HG02763 (cell line): ENCODE data around the gene CTR9.

Experiments
- ATAC-seq: cut with Tn5 transposase; IDR thresholded peaks from one replicate; pipeline ENCODE4 v1.9.1; 2021; ENCODE audit warnings: mild to moderate bottlenecking, moderate library complexity; ENCODE audit not compliant: unreplicated experiment

CTR9 gene

GRCh38 chr11:10779086-10779485 is 28.0 kb downstream of the CTR9 start:
- ATAC-seq = no peak

DNA sequence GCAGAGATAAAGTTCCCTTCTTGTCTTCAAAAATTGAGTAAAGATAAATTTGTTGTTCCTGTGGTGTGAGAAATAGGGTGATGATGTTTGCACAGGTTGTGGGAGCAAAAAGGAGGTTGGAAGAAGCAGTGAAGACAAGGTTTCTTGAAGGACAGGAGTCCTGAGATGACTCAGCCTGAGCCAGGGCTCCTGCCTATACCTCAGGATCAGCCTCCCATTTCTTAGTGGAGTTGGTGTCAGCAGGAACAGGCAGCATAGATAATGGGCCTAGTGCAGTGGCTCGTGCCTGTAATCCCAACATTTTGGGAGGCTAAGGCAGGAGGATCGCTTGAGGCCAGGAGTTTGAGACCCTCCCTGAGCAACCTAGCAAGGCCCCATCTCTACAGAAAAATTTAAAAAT is 29.0 kb downstream of the CTR9 start:
- ATAC-seq = no peak

- no peak for ATAC-seq
Measured at GRCh38 chr11:10784232-10785145, 33.4 kb downstream of the CTR9 start.

GRCh38 chr11:10785146-10785474 is 34.1 kb downstream of the CTR9 start:
- no peak for ATAC-seq

GRCh38 chr11:10786451-10786850 is 35.4 kb downstream of the CTR9 start:
- ATAC-seq = no peak

DNA sequence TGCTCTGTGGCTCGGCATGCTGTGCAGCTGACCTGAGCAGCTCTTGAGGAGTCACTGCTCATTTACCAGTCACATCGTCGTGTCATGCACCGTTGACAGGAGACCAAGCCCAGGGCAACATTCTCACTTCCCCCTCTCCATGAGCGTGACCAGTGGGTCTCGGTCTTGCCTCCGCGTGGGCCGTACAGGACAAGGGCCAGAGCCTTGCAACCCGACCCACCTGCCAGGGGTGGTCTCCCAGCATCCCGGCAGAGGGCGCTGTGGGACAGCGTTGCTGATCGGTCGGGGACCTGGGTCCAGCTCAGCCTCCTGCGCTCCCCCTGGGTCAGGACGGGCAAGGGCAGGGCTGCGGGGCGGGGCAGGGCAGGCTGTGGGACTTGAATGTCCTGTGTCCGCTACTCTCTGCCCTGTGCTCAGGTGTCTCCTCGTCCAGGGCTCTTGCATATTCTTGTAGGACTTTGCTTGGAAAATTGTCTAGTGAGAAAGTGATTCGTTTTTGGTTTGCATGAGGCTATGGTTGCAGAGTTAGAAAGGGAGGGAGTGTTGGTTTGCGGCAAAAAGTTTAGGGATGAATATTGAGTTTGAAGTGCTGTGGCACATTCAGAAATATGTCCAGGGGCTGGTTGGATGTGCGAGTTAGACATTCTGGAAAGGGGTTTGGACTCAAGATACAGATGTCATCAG is 41.5 kb downstream of the CTR9 start:
- peak; percentile 88 for ATAC-seq

GRCh38 chr11:10793470-10794255 is 42.6 kb downstream of the CTR9 start:
- no peak for ATAC-seq

DNA sequence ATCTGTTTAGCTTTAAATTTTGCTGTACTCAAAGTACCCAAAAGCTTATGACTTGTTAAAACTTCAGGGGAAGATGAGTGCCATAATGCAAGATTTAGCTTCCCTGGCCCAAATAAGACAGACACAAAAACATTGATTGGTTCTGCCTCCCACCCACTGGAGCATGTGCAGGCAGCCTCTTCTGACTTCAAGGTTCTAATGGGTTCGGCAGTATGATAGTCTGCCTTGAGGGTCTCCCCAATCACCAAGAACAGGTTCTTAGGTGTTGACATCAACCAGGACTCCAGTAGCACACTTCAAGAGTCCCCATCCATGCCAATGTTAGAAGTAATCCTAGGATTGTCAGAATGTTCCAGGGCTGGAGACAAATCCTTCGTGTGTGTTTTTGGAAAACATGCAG is 45.1 kb downstream of the CTR9 start:
- no peak for ATAC-seq

- no peak for ATAC-seq
Measured at GRCh38 chr11:10797001-10797400, 46.0 kb downstream of the CTR9 start.

GRCh38 chr11:10797531-10797930 is 46.5 kb downstream of the CTR9 start:
- ATAC-seq = no peak

- ATAC-seq = no peak
Measured at GRCh38 chr11:10798330-10798928, 47.4 kb downstream of the CTR9 start.

- ATAC-seq = no peak
Measured at GRCh38 chr11:10800292-10800691, 49.2 kb downstream of the CTR9 start.

GRCh38 chr11:10803676-10804075 is 52.6 kb downstream of the CTR9 start:
- ATAC-seq = no peak

- ATAC-seq = no peak
Measured at GRCh38 chr11:10805741-10806140, 54.7 kb downstream of the CTR9 start.

GRCh38 chr11:10806206-10806605 is 55.2 kb downstream of the CTR9 start:
- no peak for ATAC-seq

DNA sequence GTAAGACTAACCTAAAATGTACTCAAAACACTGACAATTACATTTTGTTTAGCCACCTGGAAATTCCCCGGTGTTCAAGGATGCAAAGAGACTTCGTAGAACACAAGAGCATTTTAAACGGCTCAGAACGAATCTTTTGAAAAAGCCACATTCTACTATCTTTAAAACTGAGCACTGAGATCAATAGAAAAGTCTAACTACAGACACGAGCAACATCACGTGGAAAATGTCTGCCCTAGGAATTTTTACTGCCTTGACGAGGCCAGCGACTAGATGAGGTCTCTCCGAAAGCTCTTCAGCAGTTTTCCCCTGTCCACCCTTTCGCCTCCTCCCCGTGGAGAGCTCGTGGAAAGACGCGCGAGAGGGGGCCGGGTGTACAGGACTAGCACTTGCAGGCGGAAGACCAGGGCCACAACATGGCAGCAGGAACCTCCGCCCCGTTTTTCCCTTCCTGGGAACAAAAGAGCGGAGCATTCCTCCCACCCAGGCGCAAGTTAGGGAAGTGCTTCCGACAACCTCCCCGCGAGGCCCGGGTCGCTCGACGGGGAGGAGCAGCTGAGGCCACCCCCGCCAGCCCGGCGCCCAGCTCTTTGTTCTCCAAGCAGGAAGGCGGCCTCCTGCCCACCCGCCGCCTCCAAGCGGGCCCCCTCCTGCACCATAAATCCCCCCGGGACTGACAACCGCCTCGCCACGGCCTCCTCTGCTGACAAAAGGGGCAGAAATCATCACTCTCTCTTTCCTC is 56.6 kb downstream of the CTR9 start:
- peak; percentile 4 for ATAC-seq

DNA sequence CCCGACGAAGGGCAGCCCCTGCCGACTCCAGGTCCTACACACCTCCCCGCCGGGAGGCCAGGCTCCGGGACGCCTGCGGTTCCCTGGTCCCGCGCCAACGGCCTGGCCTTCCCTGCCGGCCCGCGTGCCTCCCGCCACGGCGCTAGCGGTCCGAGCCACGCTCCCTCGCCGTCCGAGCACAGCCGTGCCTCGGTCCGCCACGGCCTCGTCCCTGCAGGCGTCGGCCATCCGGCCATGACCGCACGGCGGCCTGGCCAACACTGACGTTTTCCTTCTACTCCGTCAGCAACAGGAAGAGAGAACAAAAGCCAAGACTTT is 57.1 kb downstream of the CTR9 start:
- peak; percentile 11 for ATAC-seq

DNA sequence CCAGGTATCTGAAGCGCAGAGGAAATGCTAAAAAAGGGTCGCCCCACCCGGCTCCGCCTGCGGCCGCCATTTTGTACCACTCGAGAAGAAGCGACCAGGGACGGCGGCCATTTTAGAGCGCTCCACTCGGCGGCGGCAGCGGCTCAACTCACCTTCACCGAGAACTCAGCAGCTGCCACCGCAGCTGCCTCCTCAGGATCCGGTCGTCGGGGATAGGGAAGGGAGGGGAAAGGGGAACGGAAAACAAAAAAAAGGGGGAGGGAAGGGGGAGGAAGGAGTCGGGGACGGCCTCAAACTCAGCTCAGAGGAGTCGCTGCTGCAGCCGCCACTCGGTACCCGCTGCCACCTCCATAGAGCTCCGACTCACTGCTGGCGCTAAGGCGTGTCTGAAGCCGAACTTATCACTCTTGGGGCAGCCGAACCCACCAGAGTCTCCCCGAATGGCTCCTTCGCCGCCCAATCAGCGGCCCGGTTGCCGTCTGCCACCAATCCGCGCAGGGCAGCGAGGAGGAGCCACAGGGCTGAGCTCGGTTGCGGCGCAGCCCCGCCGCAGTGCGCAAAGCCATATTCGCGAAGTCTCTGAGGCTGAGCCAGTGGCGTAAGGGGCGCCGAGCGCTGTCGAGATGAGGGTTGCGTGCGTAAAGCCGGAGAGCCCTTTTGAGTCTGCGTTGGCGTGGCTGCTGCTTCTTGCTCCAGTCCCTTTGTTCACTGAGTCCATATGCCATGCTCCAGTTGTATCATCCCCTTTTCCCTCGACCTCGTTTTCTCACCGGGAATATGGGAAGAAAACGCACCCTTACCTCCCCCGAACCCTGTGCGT is 57.7 kb downstream of the CTR9 start, which contains the start of gene EIF4G2:
TSS of gene EIF4G2 (minus strand) at position 374 of the 820 bp plus-strand sequence.
- ATAC-seq = peak; percentile 91

DNA sequence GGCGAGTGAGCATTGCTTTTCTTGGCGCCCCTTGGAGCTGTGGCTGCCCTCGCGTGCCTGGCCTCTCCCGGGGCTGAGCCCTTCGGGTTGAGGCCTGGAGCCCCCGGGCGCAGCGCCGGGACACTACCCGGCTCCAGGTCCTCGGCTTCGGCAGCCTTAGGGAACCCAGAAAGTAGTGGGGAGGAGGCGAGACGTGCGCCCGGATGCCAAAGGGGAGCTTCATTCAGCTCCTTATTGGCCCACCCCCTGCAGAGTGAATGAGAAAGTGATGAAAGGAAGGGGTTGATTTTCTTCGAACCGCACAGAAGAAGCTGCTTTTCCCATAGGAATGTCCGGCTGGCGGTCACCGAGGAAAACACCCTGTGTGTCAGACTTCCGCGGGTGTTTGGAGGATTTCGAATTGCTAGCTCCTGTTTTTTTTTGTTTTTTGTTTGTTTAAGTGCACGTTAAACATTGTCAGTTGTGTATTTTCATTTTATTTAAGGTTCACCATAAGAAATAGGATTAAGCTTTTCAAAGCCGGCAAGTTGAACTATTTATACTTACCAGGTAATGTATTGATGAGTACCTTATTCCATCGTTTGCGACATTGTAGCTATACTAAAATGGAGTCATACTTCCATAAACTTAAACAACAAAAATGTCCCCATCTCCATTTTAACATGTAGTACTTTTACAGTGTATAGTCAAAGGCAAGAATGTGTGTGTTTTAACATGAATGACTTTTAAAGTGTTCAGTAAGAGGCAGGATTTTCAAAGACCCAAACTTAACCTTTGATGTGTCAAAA is 58.5 kb downstream of the CTR9 start:
- ATAC-seq = peak; percentile 10
